Skin epidermis (tissue), 12 donors: ENCODE results near the gene FXYD4.
"Not testable (repeated sequence)": the region's sequence is repeated elsewhere in the genome, so short reads cannot be mapped to it uniquely, and the experiment has no call there.

Experiments
- H3K27ac ChIP-seq, 21 experiments: fragments of 200-600 bp; sonication (generic) in 11 of 21; one replicate each; pipeline ENCODE4 v1.5.0; 2020; ENCODE audit warnings: mild to moderate bottlenecking in 3 of 21, inconsistent platforms in 2 of 21, moderate library complexity in 2 of 21
- H3K4me3 ChIP-seq, 7 experiments: fragments of 200-600 bp; sonication (generic) in 2 of 7; one replicate each; pipeline ENCODE4 v1.5.0; 2020; ENCODE audit warnings: inconsistent platforms in 2 of 7, mild to moderate bottlenecking in 2 of 7, moderate library complexity in 1 of 7

FXYD4 gene

GRCh38 chr10:43391496-43391895, 20.1 kb downstream of the FXYD4 start:
- H3K27ac ChIP-seq: peak overlapping the region in 1 of 21 experiments; percentile 33
- no peak overlapping the region for H3K4me3 ChIP-seq

GRCh38 chr10:43392748-43393147, 21.3 kb downstream of the FXYD4 start:
- Histone ChIP-seq H3K4me3 (no peak overlapping the region), H3K27ac (peak overlapping the region in 1 of 21 experiments; percentile 32)

- H3K27ac ChIP-seq, H3K4me3 ChIP-seq: not testable (repeated sequence)
Observed at GRCh38 chr10:43393186-43393585, 21.8 kb downstream of the FXYD4 start.

- peak overlapping the region in 2 of 21 experiments; percentile 7 to 21 for H3K27ac ChIP-seq
Observed at GRCh38 chr10:43393606-43394360, 22.3 kb downstream of the FXYD4 start.

GRCh38 chr10:43394868-43395267, 23.4 kb downstream of the FXYD4 start:
- H3K4me3 ChIP-seq: peak overlapping the region in 3 of 7 experiments; percentile 58 to 69 (median 67)

More at GRCh38 chr10:43393606-43394360, 22.3 kb downstream of the FXYD4 start:
- no peak overlapping the region for H3K4me3 ChIP-seq

GRCh38 chr10:43395571-43396060, 24.2 kb downstream of the FXYD4 start:
- peak overlapping the region in 20 of 21 experiments; percentile 95 to 99 (median 98) for H3K27ac ChIP-seq

More at GRCh38 chr10:43394868-43395267, 23.4 kb downstream of the FXYD4 start:
- H3K27ac ChIP-seq: peak overlapping the region in 10 of 21 experiments; percentile 29 to 99 (median 98)

GRCh38 chr10:43396061-43396927, 24.9 kb downstream of the FXYD4 start:
- Histone ChIP-seq H3K27ac (peak overlapping the region; percentile 95 to 99 (median 98)), H3K4me3 (peak overlapping the region; percentile 48 to 81 (median 67))

More at GRCh38 chr10:43395571-43396060, 24.2 kb downstream of the FXYD4 start:
- peak overlapping the region; percentile 48 to 81 (median 67) for H3K4me3 ChIP-seq

- Histone ChIP-seq H3K27ac (peak overlapping the region; percentile 95 to 99 (median 98)), H3K4me3 (peak overlapping the region; percentile 48 to 81 (median 67))
Observed at GRCh38 chr10:43396928-43397624, 25.6 kb downstream of the FXYD4 start.

GRCh38 chr10:43398939-43399319, 27.5 kb downstream of the FXYD4 start:
- peak overlapping the region in 7 of 21 experiments; percentile 35 to 99 (median 98) for H3K27ac ChIP-seq
- no peak overlapping the region for H3K4me3 ChIP-seq

GRCh38 chr10:43399320-43400310, 28.2 kb downstream of the FXYD4 start:
- Histone ChIP-seq H3K4me3 (no peak overlapping the region), H3K27ac (peak overlapping the region in 4 of 21 experiments; percentile 52 to 99 (median 98))

- Histone ChIP-seq H3K4me3 (no peak overlapping the region), H3K27ac (peak overlapping the region in 1 of 21 experiments; percentile 54)
Observed at GRCh38 chr10:43401627-43402026, 30.2 kb downstream of the FXYD4 start.

- Histone ChIP-seq H3K4me3 (no peak overlapping the region), H3K27ac (peak overlapping the region in 2 of 21 experiments; percentile 9 to 62)
Observed at GRCh38 chr10:43402176-43402575, 30.7 kb downstream of the FXYD4 start.

- no peak overlapping the region for H3K4me3 ChIP-seq
Observed at GRCh38 chr10:43402880-43403452, 31.5 kb downstream of the FXYD4 start.

GRCh38 chr10:43403911-43404703, 32.7 kb downstream of the FXYD4 start:
- Histone ChIP-seq H3K4me3 (peak overlapping the region in 4 of 7 experiments; percentile 4 to 90 (median 76)), H3K27ac (peak overlapping the region in 10 of 21 experiments; percentile 10 to 97 (median 38))

More at GRCh38 chr10:43402880-43403452, 31.5 kb downstream of the FXYD4 start:
- peak overlapping the region in 3 of 21 experiments; percentile 30 to 97 (median 62) for H3K27ac ChIP-seq

- Histone ChIP-seq H3K4me3 (peak overlapping the region in 4 of 7 experiments; percentile 4 to 90 (median 76)), H3K27ac (peak overlapping the region in 8 of 21 experiments; percentile 23 to 97 (median 36))
Observed at GRCh38 chr10:43404704-43405084, 33.3 kb downstream of the FXYD4 start.

- Histone ChIP-seq H3K27ac (peak overlapping the region; percentile 93 to 100 (median 99)), H3K4me3 (peak overlapping the region; percentile 62 to 93 (median 89))
Observed at GRCh38 chr10:43407148-43407575, 35.7 kb downstream of the FXYD4 start.
